Keratinocyte (primary cell): ENCODE data around the gene SNX15.

ENCODE experiments used
- CTCF ChIP-seq, 3 experiments: IDR thresholded peaks in 1 of 3; conservative IDR thresholded peaks in 1 of 3; optimal IDR thresholded peaks in 1 of 3; 2 replicates in 2 of 3; 3 replicates in 1 of 3; pipeline versions ENCODE3 to v1.5.1; 2011; ENCODE audit warnings: low read length in 3 of 3, mild to moderate bottlenecking in 3 of 3, moderate library complexity in 2 of 3, control low read depth in 1 of 3, inconsistent platforms in 1 of 3; ENCODE audit not compliant: insufficient read depth in 2 of 3; ENCODE audit errors: extremely low read depth in 1 of 3
- EZH2 ChIP-seq: IDR thresholded peaks from one replicate; pipeline ENCODE4 v1.6.1; 2012; ENCODE audit warnings: inconsistent platforms, mild to moderate bottlenecking, low read length, moderate library complexity

- TF ChIP-seq CTCF (optimal IDR thresholded peaks at IDR 0.05 in 1 of 3, IDR thresholded peaks at IDR 0.05 in 1 of 3, conservative IDR thresholded peaks at IDR 0.05 in 1 of 3; ENCODE audit: extremely low read depth in 1 of 3, insufficient read depth in 2 of 3, low read length in 3 of 3): no peak
- TF ChIP-seq EZH2: no peak
Observed at GRCh38 chr11:65055538-65055937, 28.3 kb downstream of the SNX15 start.
